Body of pancreas (tissue), 4 donors: Measurements from ENCODE around the gene GALNTL6.

Experiments
- POLR2A ChIP-seq, 3 donors: fragments of 450-650 bp; IDR thresholded peaks; one replicate each; pipeline ENCODE4 v1.6.1; 2016; ENCODE audit warnings: antibody characterized with exemption in 3 of 3, mild to moderate bottlenecking in 2 of 3
- TF ChIP-seq, protein P1 (sequence below), 7 experiments: fragments of 450-650 bp in 4 of 7; fragments of 200-600 bp in 3 of 7; sonication (generic) in 3 of 7; IDR thresholded peaks; one replicate each; pipeline ENCODE4 v1.5.1; 2016 to 2019; ENCODE audit warnings: antibody characterized with exemption in 7 of 7

DNA sequence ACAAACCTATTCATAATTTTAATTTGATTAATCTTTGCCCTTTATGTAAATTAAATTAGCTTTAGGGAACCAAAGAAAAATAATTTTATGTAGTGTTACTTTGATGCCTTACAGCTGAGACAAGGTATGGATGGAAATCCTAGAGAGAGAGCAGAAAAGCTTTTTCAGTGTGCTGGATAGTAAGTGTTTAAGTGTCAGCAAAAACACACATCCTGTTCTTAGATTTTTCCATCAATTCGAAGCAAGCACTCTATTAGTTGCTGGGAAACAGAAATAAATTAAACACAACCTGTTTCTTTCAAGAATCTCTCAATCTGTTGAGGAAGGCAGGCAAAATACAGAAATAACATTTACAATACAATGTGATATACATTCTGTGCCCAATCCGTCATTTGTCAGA is 327.8 kb downstream of the GALNTL6 start:
- TF ChIP-seq, protein P1, sequence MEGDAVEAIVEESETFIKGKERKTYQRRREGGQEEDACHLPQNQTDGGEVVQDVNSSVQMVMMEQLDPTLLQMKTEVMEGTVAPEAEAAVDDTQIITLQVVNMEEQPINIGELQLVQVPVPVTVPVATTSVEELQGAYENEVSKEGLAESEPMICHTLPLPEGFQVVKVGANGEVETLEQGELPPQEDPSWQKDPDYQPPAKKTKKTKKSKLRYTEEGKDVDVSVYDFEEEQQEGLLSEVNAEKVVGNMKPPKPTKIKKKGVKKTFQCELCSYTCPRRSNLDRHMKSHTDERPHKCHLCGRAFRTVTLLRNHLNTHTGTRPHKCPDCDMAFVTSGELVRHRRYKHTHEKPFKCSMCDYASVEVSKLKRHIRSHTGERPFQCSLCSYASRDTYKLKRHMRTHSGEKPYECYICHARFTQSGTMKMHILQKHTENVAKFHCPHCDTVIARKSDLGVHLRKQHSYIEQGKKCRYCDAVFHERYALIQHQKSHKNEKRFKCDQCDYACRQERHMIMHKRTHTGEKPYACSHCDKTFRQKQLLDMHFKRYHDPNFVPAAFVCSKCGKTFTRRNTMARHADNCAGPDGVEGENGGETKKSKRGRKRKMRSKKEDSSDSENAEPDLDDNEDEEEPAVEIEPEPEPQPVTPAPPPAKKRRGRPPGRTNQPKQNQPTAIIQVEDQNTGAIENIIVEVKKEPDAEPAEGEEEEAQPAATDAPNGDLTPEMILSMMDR (IDR thresholded peaks at IDR 0.05) = no peak
- no peak for TF ChIP-seq POLR2A (IDR thresholded peaks at IDR 0.05)
